ENCODE data around the gene KCNQ1. TPM values are rescaled to one million over a fixed set of nuclear protein-coding genes. Genes with fewer than 3 reads are reported as not detected.

The KCNQ1 gene
- total RNA-seq, 1 experiment from 2014 or later: 9.2 TPM

DNA sequence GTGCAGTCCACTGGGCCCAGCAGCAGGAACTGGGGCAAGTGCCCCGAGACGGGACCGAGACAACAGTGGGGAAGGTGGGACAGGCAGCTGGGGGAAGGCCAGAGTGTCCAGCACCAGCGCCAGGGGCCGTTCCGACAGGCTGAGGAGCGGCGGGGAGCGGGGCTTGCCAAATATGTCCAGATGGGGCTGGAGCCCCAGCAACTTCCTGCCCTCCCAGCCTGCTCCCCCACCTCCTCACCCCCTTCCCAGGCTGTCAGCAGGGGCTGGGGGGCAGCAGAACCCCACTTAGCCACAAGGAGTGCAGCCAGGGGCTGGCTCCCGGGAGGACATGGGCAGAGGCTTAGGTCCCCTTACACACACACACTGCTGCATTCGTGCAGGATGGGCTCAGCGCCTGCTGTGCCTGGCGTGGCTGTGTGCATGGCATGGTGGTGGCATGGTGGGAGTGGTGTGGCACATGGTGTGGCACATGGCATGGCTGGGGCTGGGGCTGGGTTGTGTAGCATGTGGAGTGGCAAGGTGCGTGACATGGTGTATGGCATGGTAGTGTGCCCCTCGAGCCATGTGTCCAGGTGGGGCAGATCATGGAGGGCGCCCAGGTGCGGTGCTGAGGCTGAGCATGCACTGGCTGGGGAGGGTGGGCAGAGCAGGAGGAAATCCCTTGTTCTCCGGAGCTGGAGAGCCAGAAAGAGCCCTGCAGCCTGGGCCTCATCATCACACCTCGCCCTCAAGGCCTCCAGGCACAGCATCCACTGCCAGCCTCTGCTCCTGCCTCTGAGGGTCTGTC lies 389.1 kb downstream of the KCNQ1 start:
- Mint-ChIP-seq H3K9me3 (ENCODE audit: low read depth, unreplicated experiment) (peaks cover 8% of the 10 kb centered on the region), H3K36me3 (ENCODE audit: insufficient read depth, unreplicated experiment) (peaks cover 5% of the 10 kb centered on the region), H3K27ac (ENCODE audit: unreplicated experiment) (no peak overlapping the region), H3K4me3 (ENCODE audit: low read depth, unreplicated experiment) (no peak overlapping the region), H3K4me1 (ENCODE audit: low read depth, unreplicated experiment) (no peaks in the 10 kb centered on the region), H3K27me3 (ENCODE audit: unreplicated experiment) (peaks cover 53% of the 10 kb centered on the region)
- no peak for DNase-seq
- no peak for TF ChIP-seq CTCF (IDR thresholded peaks at IDR 0.05; ENCODE audit: unreplicated experiment)
- intact Hi-C loops (cut with micrococcal nuclease; ENCODE audit: unreplicated experiment): no loop called here
- no TSS peak for BruUV-seq (replicated peaks)
- CTCF ChIA-PET: no interaction called here

GRCh38 chr11:2834503-2835273 lies 389.9 kb downstream of the KCNQ1 start:
- Mint-ChIP-seq H3K9me3 (ENCODE audit: low read depth, unreplicated experiment) (peaks cover under 1% of the 10 kb centered on the region), H3K27me3 (ENCODE audit: unreplicated experiment) (peaks cover 53% of the 10 kb centered on the region), H3K4me1 (ENCODE audit: low read depth, unreplicated experiment) (no peaks in the 10 kb centered on the region), H3K27ac (ENCODE audit: unreplicated experiment) (no peak overlapping the region), H3K4me3 (ENCODE audit: low read depth, unreplicated experiment) (no peak overlapping the region), H3K36me3 (ENCODE audit: insufficient read depth, unreplicated experiment) (peaks cover 5% of the 10 kb centered on the region)
- intact Hi-C loops (cut with micrococcal nuclease; ENCODE audit: unreplicated experiment): no loop called here
- CTCF ChIA-PET: no interaction called here
- DNase-seq: no peak
- TF ChIP-seq CTCF (IDR thresholded peaks at IDR 0.05; ENCODE audit: unreplicated experiment): no peak
- BruUV-seq (replicated peaks): no TSS peak

GRCh38 chr11:2835296-2835695 lies 390.5 kb downstream of the KCNQ1 start:
- intact Hi-C loops (cut with micrococcal nuclease; ENCODE audit: unreplicated experiment): no loop called here
- DNase-seq: no peak
- no peak overlapping the region for H3K4me3 Mint-ChIP-seq (ENCODE audit: low read depth, unreplicated experiment)
- CTCF ChIA-PET: no interaction called here
- H3K36me3 Mint-ChIP-seq (ENCODE audit: insufficient read depth, unreplicated experiment): peaks cover 5% of the 10 kb centered on the region
- no peak overlapping the region for H3K27ac Mint-ChIP-seq (ENCODE audit: unreplicated experiment)
- H3K27me3 Mint-ChIP-seq (ENCODE audit: unreplicated experiment): peaks cover 53% of the 10 kb centered on the region
- no TSS peak for BruUV-seq (replicated peaks)
- no peaks in the 10 kb centered on the region for H3K9me3 Mint-ChIP-seq (ENCODE audit: low read depth, unreplicated experiment)
- H3K4me1 Mint-ChIP-seq (ENCODE audit: low read depth, unreplicated experiment): no peaks in the 10 kb centered on the region
- no peak for TF ChIP-seq CTCF (IDR thresholded peaks at IDR 0.05; ENCODE audit: unreplicated experiment)

DNA sequence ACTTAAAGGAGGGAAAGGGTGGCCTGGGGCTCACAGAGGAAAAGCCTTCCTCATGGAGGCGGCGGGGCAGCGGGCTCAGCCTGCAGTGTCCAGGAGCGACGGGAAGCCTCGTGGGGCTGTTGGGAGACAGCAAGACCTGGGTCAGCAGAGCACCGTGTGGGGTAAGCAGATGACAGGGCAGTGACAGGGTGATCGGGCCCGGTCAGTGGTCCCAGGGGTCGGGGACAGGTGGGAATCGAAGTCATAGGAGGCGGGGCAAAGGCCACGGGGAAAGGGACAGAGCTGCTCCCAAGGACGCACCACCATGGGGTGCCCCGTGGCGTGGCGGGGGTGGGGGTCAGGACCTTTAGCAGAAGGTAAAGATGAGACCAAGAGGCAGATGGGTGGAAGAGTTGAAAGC lies 390.9 kb downstream of the KCNQ1 start:
- peaks cover 5% of the 10 kb centered on the region for H3K36me3 Mint-ChIP-seq (ENCODE audit: insufficient read depth, unreplicated experiment)
- no peaks in the 10 kb centered on the region for H3K4me1 Mint-ChIP-seq (ENCODE audit: low read depth, unreplicated experiment)
- intact Hi-C loops (cut with micrococcal nuclease; ENCODE audit: unreplicated experiment): no loop called here
- peaks cover 58% of the 10 kb centered on the region for H3K27me3 Mint-ChIP-seq (ENCODE audit: unreplicated experiment)
- H3K27ac Mint-ChIP-seq (ENCODE audit: unreplicated experiment): no peak overlapping the region
- H3K4me3 Mint-ChIP-seq (ENCODE audit: low read depth, unreplicated experiment): no peak overlapping the region
- TF ChIP-seq CTCF (IDR thresholded peaks at IDR 0.05; ENCODE audit: unreplicated experiment): no peak
- no TSS peak for BruUV-seq (replicated peaks)
- DNase-seq: no peak
- no peaks in the 10 kb centered on the region for H3K9me3 Mint-ChIP-seq (ENCODE audit: low read depth, unreplicated experiment)
- CTCF ChIA-PET: no interaction called here

Data from Calu3 (cell line).